ENCODE data around the gene CCDC97.

DNA sequence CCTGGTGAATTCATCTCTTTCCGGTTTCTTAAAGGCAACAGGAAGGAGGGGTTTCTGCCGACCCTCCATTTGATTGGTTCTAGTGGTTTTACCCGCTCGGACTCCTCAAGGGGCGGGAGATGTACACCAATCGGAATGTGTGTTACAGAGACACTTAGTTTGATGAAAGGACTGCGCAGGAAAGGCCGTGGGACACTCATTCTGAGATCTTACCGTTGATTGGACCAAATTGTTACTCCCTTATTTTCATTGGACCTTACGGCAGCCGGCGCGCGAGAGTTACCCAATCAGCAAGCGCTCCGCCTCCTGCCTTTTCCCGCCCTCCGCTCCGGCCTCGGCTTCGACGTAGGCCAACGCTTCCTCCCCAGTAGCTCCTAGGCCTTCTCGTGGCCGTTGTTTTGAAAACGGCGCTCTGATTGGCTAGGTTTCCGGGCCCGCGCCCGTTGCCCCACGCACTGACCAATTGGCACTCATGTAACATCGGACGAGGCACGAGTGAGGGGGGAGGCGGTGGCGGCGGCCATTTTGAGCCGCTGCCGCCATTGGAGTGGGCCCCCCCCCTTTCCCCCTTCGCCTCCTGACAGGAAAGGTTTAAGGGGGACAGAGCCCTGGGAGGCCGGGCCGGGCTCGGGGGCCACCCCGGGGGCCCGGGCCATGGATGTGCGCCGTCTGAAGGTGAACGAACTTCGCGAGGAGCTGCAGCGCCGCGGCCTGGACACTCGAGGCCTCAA is 46.0 kb upstream of the CCDC97 start, which contains the start of gene HNRNPUL1:
- TF ChIP-seq, protein P1, sequence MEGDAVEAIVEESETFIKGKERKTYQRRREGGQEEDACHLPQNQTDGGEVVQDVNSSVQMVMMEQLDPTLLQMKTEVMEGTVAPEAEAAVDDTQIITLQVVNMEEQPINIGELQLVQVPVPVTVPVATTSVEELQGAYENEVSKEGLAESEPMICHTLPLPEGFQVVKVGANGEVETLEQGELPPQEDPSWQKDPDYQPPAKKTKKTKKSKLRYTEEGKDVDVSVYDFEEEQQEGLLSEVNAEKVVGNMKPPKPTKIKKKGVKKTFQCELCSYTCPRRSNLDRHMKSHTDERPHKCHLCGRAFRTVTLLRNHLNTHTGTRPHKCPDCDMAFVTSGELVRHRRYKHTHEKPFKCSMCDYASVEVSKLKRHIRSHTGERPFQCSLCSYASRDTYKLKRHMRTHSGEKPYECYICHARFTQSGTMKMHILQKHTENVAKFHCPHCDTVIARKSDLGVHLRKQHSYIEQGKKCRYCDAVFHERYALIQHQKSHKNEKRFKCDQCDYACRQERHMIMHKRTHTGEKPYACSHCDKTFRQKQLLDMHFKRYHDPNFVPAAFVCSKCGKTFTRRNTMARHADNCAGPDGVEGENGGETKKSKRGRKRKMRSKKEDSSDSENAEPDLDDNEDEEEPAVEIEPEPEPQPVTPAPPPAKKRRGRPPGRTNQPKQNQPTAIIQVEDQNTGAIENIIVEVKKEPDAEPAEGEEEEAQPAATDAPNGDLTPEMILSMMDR (IDR thresholded peaks at IDR 0.05) = peak in 7 of 12 donors; percentile 10 to 49 (median 30)
- peak in 1 of 2 donors; percentile 35 for TF ChIP-seq POLR2A (IDR thresholded peaks at IDR 0.05)

Data from heart left ventricle (tissue), 13 donors.